GM13976 (cell line): ENCODE measurements around the gene PAK4.

ENCODE experiments used
- DNase-seq: peaks from one replicate; pipeline ENCODE4 v3.0.0; 2012; ENCODE audit warnings: low spot score
- in situ Hi-C: fragments of 300-500 bp; cut with MboI; formaldehyde crosslinking; loops from one replicate; pipeline ENCODE4 v1.12.0; 2022; ENCODE audit warnings: low sequenced_read_pairs, mixed read lengths, inconsistent platforms; ENCODE audit not compliant: unreplicated experiment
- TF ChIP-seq, protein P1 (sequence below): IDR thresholded peaks from 2 replicates; pipeline ENCODE4 v1.5.1; 2012; ENCODE audit warnings: borderline replicate concordance, mild to moderate bottlenecking; ENCODE audit not compliant: insufficient read depth; ENCODE audit errors: extremely low read depth, missing control alignments, control extremely low read depth

The PAK4 gene

GRCh38 chr19:39122934-39123731, 2.5 kb upstream of the PAK4 start:
- DNase-seq, result no peak
- TF ChIP-seq, protein P1, sequence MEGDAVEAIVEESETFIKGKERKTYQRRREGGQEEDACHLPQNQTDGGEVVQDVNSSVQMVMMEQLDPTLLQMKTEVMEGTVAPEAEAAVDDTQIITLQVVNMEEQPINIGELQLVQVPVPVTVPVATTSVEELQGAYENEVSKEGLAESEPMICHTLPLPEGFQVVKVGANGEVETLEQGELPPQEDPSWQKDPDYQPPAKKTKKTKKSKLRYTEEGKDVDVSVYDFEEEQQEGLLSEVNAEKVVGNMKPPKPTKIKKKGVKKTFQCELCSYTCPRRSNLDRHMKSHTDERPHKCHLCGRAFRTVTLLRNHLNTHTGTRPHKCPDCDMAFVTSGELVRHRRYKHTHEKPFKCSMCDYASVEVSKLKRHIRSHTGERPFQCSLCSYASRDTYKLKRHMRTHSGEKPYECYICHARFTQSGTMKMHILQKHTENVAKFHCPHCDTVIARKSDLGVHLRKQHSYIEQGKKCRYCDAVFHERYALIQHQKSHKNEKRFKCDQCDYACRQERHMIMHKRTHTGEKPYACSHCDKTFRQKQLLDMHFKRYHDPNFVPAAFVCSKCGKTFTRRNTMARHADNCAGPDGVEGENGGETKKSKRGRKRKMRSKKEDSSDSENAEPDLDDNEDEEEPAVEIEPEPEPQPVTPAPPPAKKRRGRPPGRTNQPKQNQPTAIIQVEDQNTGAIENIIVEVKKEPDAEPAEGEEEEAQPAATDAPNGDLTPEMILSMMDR, result no peak
- in situ Hi-C loops, result loop anchor here (10.0 kb wide), 1 partner anchor 212 kb away; the partner anchor contains the start of gene GMFG

DNA sequence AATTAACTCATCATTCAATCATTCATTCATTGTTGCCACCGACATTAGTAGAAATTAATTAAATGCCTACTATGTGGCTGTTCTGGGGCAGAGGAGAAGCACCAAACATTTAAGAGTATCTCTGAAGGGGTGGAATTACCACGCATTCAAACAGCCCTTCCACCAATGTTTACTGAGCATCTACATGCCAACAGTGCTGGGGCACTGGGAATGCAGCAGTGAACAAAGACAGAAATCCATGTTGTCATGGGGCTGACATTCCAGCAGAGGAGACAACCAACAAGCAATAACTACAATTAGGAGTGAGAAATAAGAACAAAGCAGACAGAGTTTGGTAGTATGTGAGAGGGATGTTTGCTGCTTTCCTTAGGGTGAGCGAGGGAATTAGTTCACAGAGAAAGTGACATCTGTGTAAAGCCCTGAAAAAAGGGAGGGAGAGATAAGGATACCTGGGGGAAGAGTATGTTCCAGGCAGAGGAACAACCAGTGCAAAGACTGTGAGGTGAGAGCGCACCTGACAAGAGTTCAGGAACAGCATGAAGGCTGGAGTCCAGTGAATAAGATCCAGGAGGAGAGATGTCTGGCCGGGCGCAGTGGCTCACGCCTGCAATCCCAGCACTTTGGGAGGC, 1.3 kb upstream of the PAK4 start:
- TF ChIP-seq, protein P1, result no peak
- no peak for DNase-seq
- in situ Hi-C loops, result loop anchor here (10.0 kb wide), 1 partner anchor 211 kb away; the partner anchor contains the start of gene GMFG

DNA sequence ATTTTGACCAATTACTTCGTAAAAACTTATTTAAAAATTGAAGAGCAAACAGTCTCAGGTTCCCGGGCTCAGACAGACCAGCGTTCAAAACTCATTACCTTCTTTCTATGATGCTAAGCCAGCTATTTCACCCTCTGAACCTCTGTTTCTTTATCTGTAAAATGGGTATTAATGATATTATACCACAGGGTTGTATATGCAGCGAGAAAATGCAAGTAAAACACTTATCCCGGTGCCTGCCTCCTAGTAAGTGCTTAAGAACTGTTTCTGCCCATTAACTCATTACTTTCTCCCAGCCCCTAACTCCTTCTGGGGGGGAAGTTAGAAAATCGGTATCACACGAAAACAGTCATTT, 410 bp upstream of the PAK4 start:
- in situ Hi-C loops, result loop anchor here (10.0 kb wide), 1 partner anchor 210 kb away; the partner anchor contains the start of gene GMFG

GRCh38 chr19:39126312-39127187, 964 bp downstream of the PAK4 start:
- in situ Hi-C loops, result loop anchor here (10.0 kb wide), 1 partner anchor 208 kb away; the partner anchor contains the start of gene GMFG
- peak; percentile 31 for DNase-seq

More for the DNA sequence above, 410 bp upstream of the PAK4 start:
- TF ChIP-seq, protein P1, result no peak
- DNase-seq, result no peak

DNA sequence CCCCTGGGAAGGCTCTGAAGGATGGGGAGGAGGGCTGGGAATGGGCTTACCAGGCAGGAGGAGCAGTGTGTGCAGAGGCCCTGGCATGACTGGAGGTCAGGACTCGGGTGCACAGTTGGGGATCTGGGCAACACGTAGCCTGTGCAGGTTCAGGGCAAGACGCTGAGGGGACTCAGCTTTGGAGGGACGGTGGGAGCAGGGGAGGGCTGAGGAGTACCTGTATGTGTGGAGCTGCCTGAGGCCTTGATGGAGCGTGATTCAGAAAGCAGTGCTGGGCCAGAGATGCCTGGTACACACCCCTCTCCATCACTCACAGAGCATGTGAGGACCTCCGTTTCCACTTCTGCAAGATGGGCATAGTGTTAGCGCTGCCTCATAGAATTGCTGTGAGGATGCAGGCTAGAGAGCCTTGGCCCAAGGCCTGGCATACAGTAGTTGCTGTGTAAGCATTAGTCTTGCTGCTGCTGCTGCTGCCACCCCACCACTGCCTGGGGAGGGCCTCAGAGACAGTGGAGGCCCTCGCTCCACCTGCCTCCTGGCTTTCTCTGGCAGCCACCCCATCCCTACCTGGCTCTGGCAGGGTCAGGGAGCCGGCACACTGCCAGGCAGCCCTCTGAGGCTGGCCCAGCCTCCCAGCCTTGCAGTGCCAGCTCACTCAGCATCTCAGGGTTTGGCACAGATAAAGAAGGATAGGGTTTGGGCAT, 2.4 kb downstream of the PAK4 start:
- no peak for DNase-seq

More at GRCh38 chr19:39126312-39127187, 964 bp downstream of the PAK4 start:
- TF ChIP-seq, protein P1, result no peak

More for the DNA sequence above, 2.4 kb downstream of the PAK4 start:
- TF ChIP-seq, protein P1, result no peak
- in situ Hi-C loops, result loop anchor here (10.0 kb wide), 1 partner anchor 207 kb away; the partner anchor contains the start of gene GMFG
